ENCODE measurements around the gene VEZT. TPM values are rescaled to one million over a fixed set of nuclear protein-coding genes. Genes with fewer than 3 reads are reported as not detected.

The VEZT gene
- total and polyA plus RNA-seq, 9 of the 15 experiments (the other 6 are each of a cell fraction or from before 2014, with no cell fraction given) = 16.1 to 61.5 (median 32.6) TPM

GRCh38 chr12:95216711-95217376, 763 bp upstream of the VEZT start (continued):
- TF ChIP-seq CLOCK (CRISPR knock-in tag; IDR thresholded peaks at IDR 0.05; ENCODE audit: borderline replicate concordance) = no peak
- TF ChIP-seq ZNF224 (CRISPR knock-in tag; IDR thresholded peaks at IDR 0.05) = no peak
- no peak for TF ChIP-seq ZNF124 (CRISPR knock-in tag; IDR thresholded peaks at IDR 0.05)
- no peak for TF ChIP-seq RHOXF2B (CRISPR knock-in tag; conservative IDR thresholded peaks at IDR 0.05)
- TF ChIP-seq CHD4 (IDR thresholded peaks at IDR 0.05; ENCODE audit: insufficient read depth, insufficient replicate concordance, low read depth, low read length, poor library complexity, severe bottlenecking) = peak; percentile 29
- TF ChIP-seq MAFG (tag; conservative IDR thresholded peaks at IDR 0.05) = no peak
- TF ChIP-seq ID3 (CRISPR knock-in tag; IDR thresholded peaks at IDR 0.05) = no peak
- TF ChIP-seq ID3 (tag; IDR thresholded peaks at IDR 0.05) = no peak
- TF ChIP-seq NFRKB (IDR thresholded peaks at IDR 0.05; ENCODE audit: low read depth) = no peak
- TF ChIP-seq ZNF583 (CRISPR knock-in tag; IDR thresholded peaks at IDR 0.05) = no peak
- TF ChIP-seq FOXK1 (CRISPR knock-in tag; IDR thresholded peaks at IDR 0.05; ENCODE audit: borderline replicate concordance) = no peak
- no peak for TF ChIP-seq SAFB (IDR thresholded peaks at IDR 0.05; ENCODE audit: borderline replicate concordance, low read depth, low read length)
- TF ChIP-seq CREB1 (IDR thresholded peaks at IDR 0.05) = no peak
- no peak for TF ChIP-seq CREB1 (CRISPR knock-in tag; IDR thresholded peaks at IDR 0.05)
- no peak for TF ChIP-seq RFX5 (IDR thresholded peaks at IDR 0.05; ENCODE audit: low read depth, low read length)
- TF ChIP-seq PHTF2 (CRISPR knock-in tag; IDR thresholded peaks at IDR 0.05) = no peak
- no peak; a peak in 1 of 6 replicates for TF ChIP-seq ZBTB11 (CRISPR knock-in tag; IDR thresholded peaks at IDR 0.05)
- 0 out of 2 replicates have a peak, but pooled peaks have one; percentile 79 for TF ChIP-seq GATAD2B (IDR thresholded peaks at IDR 0.05; ENCODE audit: borderline replicate concordance)
- no peak for TF ChIP-seq USF1 (CRISPR knock-in tag; IDR thresholded peaks at IDR 0.05)
- TF ChIP-seq CREB3 (tag; conservative IDR thresholded peaks at IDR 0.05; ENCODE audit: low read depth) = no peak

Data from K562 (cell line).